ENCODE measurements around the gene ERI3.

DNA sequence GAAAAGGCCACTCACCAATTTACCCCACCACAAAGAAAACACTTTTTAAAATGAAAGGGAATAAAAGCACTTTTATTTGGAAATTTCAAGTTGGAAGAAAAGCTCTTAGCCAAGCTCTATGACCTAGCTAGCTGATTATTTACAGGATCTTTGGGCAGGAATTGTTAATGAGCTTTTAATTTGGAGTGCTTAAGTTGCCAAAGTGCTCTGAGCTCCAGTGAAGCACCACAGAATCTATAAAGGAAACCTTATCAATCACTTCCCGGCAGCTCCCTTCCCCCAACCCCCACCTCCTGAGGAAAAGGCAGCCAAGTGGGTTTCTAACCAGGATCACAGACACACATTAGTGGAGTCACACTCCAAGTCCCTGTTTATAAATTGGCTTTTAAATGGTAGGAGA, 1.5 kb downstream of the ERI3 start:
- TF ChIP-seq CTCF (IDR thresholded peaks at IDR 0.05) (no peak), POLR2A (IDR thresholded peaks at IDR 0.05) (no peak)

All from thyroid gland (tissue), 4 donors.